DMS153 (cell line): ENCODE measurements around the gene YRDC.

ENCODE experiments used
- DNase-seq: peaks from one replicate; lab custom pipeline; 2025; lab: John Stamatoyannopoulos, UW

Gene YRDC

GRCh38 chr1:37822906-37823815 is 15.2 kb upstream of the YRDC start:
- no peak for DNase-seq

- DNase-seq = no peak
Measured at GRCh38 chr1:37821481-37821880, 13.5 kb upstream of the YRDC start.

- DNase-seq = no peak
Measured at GRCh38 chr1:37817481-37817880, 9.5 kb upstream of the YRDC start.

DNA sequence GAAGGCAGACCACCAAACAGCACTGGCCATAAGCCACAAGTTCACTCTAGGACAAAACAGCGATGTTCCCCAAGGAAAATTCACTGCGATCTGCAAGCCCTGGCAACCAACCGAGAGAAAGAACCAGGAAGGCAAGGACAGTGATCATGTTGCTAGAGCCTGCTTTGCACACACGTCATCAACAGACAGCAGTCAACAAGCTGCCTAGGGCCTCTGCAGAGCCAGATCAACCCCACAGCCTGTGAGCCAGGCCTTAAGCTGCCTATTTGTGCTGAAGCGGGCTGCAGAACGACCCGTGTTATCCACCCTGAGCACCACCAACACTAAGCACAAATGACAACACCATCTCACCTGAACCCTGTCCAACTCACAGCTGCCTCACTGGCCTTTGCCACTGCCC is 6.2 kb upstream of the YRDC start:
- no peak for DNase-seq

DNA sequence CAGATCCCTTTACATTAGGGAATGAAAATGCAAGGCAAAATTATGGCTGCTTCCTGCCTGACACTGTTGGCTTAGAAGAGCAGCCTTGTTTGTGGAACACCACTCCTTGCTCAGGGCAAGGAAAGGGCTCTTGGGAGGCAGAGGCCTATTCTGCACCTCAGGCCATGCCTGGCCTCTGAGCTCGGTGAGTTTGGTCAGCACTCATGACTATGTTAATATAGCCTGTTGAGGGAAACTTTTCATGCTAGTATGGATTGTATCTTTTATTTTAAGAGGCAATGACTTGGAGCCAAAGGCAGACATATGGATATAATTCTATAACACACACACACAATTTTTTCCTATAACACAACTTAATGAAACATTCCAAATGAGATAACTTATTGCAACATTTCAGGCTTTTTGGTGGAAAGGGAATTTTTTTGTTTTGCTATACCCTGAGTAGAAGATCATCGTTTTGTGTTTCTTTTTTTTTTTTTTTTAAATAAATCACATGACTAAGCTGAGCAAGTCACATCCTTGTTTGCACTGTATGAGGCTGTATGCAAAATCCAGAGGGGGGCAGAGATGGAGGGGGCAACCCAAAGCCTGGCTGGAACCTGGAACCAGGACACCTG is 5.6 kb upstream of the YRDC start:
- DNase-seq = no peak

- DNase-seq = peak; percentile 70
Measured at GRCh38 chr1:37811027-37811655, 3.1 kb upstream of the YRDC start.

- no peak for DNase-seq
Measured at GRCh38 chr1:37809942-37810341, 1.9 kb upstream of the YRDC start.

DNA sequence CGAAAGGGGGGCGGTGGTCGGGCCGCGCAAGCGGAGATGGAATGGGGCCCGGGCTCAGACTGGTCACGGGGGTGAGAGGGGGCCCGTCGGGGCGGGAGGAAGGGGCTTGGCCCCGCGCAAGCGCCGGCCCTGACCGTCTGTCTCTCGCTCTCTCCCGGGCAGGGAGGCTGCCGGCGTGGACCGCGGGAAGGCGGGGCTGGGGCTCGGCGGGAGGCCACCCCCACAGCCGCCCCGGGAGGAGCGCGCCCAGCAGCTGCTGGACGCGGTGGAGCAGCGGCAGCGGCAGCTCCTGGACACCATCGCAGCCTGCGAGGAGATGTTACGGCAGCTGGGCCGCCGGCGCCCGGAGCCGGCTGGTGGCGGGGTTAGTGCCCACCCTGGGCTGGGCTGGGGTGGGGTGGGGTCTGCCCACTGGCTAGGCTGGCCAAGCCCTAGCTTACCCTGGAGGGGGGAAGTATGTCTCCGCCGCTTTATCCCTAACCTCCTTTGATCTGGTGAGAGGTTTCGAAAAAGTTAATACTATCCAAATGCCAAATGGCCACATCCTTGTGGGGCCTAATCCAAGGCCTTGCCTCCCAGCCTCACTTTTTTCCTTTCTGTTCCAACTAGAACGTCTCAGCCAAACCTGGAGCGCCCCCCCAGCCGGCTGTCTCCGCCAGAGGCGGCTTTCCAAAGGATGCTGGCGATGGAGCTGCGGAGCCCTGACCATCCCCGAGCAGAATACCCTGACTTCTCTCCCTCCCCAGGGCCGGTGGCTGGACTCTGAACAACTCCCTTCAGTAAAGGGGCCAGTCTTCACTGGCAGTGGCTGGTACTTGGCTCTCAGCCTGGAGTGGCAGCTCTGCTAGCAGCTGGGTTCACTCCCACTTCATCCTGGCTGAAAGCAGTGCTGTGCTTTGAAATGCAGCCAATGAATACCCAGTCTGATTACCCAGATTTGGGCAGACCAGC is 636 bp upstream of the YRDC start:
- DNase-seq = peak; percentile 57

GRCh38 chr1:37807220-37807554 is 821 bp downstream of the YRDC start:
- no peak for DNase-seq

GRCh38 chr1:37802439-37802838 is 5.6 kb downstream of the YRDC start:
- DNase-seq = no peak

DNA sequence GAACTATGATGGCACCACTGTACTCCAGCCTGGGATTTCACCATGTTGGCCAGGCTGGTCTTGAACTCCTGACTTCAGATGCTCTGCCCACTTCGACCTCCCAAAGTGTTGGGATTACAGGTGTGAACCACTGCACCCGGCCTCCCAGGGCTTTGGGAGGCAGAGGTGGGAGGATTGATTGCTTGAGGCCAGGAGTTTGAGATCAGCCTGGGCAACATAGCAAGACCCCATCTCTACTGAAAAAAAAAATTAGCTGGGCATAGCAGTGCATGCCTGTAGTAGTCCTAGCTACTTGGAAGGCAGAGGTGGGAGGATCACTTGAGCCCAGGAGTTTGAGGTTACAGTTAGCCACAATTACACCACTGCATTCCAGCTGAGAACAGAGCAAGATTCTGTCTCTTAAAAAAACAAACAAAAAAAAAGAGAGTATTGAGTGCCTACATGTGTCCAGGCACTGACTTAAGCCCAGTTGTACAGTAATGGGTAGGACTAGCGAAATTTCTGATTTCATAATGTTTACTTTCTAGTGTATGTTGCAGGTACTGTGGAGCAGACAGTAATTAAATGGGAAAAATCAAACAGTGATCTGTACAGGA is 10.2 kb downstream of the YRDC start:
- no peak for DNase-seq

GRCh38 chr1:37795340-37796125 is 12.5 kb downstream of the YRDC start:
- DNase-seq = peak; percentile 33

DNA sequence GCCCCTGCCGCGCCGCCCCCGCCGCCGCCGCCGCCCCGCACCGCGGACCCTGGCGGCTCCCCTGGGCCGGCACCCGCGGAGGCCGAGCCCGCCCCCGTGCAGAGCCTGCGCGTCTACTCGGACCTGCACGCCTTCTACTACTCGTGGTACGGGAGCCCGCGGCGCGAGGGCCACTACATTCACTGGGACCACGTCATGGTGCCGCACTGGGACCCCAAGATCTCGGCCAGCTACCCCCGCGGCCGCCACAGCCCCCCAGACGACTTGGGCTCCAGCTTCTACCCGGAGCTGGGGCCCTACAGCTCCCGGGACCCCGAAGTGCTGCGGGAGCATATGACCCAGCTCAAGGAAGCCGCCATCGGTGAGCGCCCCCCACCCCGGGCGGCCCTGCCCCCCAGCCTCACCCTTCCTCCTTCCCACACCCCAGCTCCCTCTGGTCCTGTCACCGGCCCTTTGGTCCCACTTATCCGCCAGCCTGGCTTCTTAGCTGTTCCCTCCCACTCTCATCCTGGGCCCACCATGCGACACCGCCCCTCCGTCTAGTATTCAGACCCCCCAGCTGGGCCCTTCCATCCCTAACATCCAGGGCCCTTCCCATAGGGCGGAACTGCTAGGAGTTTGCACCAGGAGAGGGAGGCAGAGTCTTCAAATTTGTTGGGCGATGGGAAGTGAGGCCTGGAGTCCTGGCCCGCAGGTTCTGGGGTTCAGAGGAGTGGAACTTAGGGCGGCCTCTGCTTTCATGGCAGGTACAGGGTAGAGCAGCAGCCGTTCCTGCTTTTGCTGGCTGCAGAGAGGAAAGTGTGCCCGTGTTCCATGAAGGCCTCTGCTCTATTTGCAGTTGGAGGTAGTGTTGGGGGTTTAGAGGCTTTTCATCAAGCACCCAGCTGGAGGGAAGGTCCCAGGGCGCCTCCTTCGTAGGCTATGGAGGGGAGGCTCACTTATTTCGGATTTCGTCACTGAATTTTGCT is 13.4 kb downstream of the YRDC start:
- DNase-seq = no peak

- peak; percentile 48 for DNase-seq
Measured at GRCh38 chr1:37793773-37794371, 14.1 kb downstream of the YRDC start, which contains the start of gene MANEAL. TSS of gene MANEAL (plus strand) at chr1:37793847. CDS start at chr1:37794183, 336 bp downstream.

- DNase-seq = no peak
Measured at GRCh38 chr1:37792943-37793686, 14.9 kb downstream of the YRDC start.

DNA sequence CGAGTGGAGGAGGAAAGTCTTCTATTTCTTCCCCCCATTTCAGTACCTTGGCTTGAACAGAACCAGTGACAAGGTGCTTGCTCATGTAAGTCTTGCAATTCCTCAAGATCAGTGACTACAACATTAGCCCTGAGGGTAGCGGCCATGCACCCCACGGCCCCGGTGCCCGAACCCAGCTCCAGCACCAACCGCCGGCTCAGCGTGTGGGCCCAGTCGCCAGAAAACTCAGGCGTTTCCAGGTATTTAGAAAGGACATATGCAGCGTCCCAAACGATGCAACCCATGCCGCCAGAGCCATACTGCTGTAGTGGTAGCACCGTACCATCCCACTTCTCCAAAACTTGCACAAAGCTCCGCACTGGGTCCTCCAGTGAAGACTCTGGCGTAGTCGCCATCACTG is 25.5 kb downstream of the YRDC start:
- DNase-seq = no peak

DNA sequence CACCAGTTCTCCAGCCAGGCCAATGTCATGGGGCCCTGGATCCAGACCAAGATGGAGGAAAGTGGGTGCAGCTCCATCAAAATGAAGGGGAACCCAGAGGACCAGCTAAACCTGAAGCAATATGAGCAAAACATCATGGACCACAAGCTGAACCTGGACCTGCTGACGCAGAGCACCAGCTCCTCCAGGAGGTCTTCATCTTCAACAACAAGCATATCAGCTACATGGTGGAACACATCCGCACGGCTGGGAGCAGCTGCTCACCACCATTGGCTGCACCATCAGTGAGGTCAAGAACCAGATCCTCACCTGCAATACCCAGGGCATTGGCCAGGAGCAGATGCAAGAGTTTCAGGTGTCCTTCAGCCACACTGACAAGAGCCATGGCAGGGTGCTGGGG is 29.4 kb downstream of the YRDC start:
- no peak for DNase-seq

DNA sequence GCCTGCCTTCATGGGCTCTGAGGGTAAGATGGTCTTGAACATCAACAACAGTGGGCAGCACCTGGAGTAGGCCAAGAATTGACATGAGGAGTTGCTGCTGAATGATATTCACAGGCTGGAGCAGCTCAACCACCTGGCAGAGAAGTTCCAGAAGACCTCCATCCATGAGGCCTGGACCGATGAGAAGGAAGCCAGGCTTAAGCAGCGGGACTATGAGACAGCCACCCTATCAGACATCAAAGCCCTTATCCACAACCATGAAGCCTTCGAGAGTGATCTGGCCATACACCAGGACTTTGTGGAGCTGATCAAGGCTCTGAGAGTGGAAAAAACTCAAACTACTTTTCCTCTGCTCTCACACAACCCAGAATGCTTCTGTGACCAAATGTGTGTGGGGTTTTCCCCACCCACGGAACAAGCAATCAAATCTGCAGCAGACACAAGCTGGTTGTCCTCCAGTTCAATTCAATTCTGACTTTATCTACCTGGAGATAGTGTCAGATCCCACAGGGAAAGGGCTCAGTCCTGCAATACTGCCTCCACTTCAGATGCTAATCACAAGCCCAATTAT is 31.0 kb downstream of the YRDC start:
- DNase-seq = no peak
